ENCODE results near the gene OOSP4A. TPM values are rescaled to one million over a fixed set of nuclear protein-coding genes. Genes with fewer than 3 reads are reported as not detected.

OOSP4A gene
- total and polyA plus RNA-seq, 10 of the 15 experiments (the other 5 are each of a cell fraction or from before 2014, with no cell fraction given) = not detected

GRCh38 chr11:60018058-60018457 lies 54.2 kb downstream of the OOSP4A start (continued):
- no peak for TF ChIP-seq RAD51 (IDR thresholded peaks at IDR 0.05)
- no peak for TF ChIP-seq SMARCA5 (IDR thresholded peaks at IDR 0.05)
- no peak for TF ChIP-seq MLLT1 (IDR thresholded peaks at IDR 0.05)

Other genes with a start within 250 kb of the OOSP4A start
Only the 7 nearest of the 11 such genes appear.
- not detected in 2 replicates for gene CBLIF, start 118.5 kb upstream of the OOSP4A start, total RNA-seq (2014; rRNA removed)
- gene CBLIF, start 118.5 kb upstream of the OOSP4A start, total RNA-seq (2014; rRNA removed; fragmentation: Illumina TruSeq; extraction: Trizol) = not detected in 2 replicates
- not detected in 2 replicates for gene CBLIF, start 118.5 kb upstream of the OOSP4A start, total RNA-seq (2021)
- gene CBLIF, start 118.5 kb upstream of the OOSP4A start, polyA plus RNA-seq (2011; rRNA removed) = not detected in 2 replicates
- gene CBLIF, start 118.5 kb upstream of the OOSP4A start, polyA plus RNA-seq (2014; fragmentation: Illumina TruSeq; extraction: Trizol) = not detected in 2 replicates
- not detected for gene CBLIF, start 118.5 kb upstream of the OOSP4A start, polyA plus RNA-seq (2014; fragmentation: Nextera tagmentation; extraction: Ambion mirVana)
- gene CBLIF, start 118.5 kb upstream of the OOSP4A start, polyA plus RNA-seq (2014; rRNA removed) = not detected in 2 replicates
- gene CBLIF, start 118.5 kb upstream of the OOSP4A start, polyA plus RNA-seq (2016; fragmentation: Nextera tagmentation; extraction: Ambion mirVana) = not detected
- not detected in 2 replicates for gene TCN1, start 97.5 kb upstream of the OOSP4A start, total RNA-seq (2014; rRNA removed)
- gene TCN1, start 97.5 kb upstream of the OOSP4A start, total RNA-seq (2014; rRNA removed; fragmentation: Illumina TruSeq; extraction: Trizol) = not detected in 2 replicates
- not detected in 2 replicates for gene TCN1, start 97.5 kb upstream of the OOSP4A start, total RNA-seq (2021)
- gene TCN1, start 97.5 kb upstream of the OOSP4A start, polyA plus RNA-seq (2011; rRNA removed) = not detected in 2 replicates
- not detected in 2 replicates for gene TCN1, start 97.5 kb upstream of the OOSP4A start, polyA plus RNA-seq (2014; fragmentation: Illumina TruSeq; extraction: Trizol)
- not detected for gene TCN1, start 97.5 kb upstream of the OOSP4A start, polyA plus RNA-seq (2014; fragmentation: Nextera tagmentation; extraction: Ambion mirVana)
- not detected in 2 replicates for gene TCN1, start 97.5 kb upstream of the OOSP4A start, polyA plus RNA-seq (2014; rRNA removed)
- not detected for gene TCN1, start 97.5 kb upstream of the OOSP4A start, polyA plus RNA-seq (2016; fragmentation: Nextera tagmentation; extraction: Ambion mirVana)
- gene OOSP3, start 85.3 kb upstream of the OOSP4A start, total RNA-seq (2014; rRNA removed) = not detected in 2 replicates
- gene OOSP3, start 85.3 kb upstream of the OOSP4A start, total RNA-seq (2014; rRNA removed; fragmentation: Illumina TruSeq; extraction: Trizol) = not detected in 2 replicates
- not detected in 2 replicates for gene OOSP3, start 85.3 kb upstream of the OOSP4A start, total RNA-seq (2021)
- gene OOSP3, start 85.3 kb upstream of the OOSP4A start, polyA plus RNA-seq (2011; rRNA removed) = not detected in 2 replicates
- gene OOSP3, start 85.3 kb upstream of the OOSP4A start, polyA plus RNA-seq (2014; fragmentation: Illumina TruSeq; extraction: Trizol) = not detected in 2 replicates
- gene OOSP3, start 85.3 kb upstream of the OOSP4A start, polyA plus RNA-seq (2014; fragmentation: Nextera tagmentation; extraction: Ambion mirVana) = under 1 TPM in 1 of 2 experiments, not detected in 1; 0.07 TPM
- gene OOSP3, start 85.3 kb upstream of the OOSP4A start, polyA plus RNA-seq (2014; rRNA removed) = not detected in 2 replicates
- not detected for gene OOSP3, start 85.3 kb upstream of the OOSP4A start, polyA plus RNA-seq (2016; fragmentation: Nextera tagmentation; extraction: Ambion mirVana)
- not detected in 2 replicates for gene OOSP1, start 25.6 kb upstream of the OOSP4A start, total RNA-seq (2014; rRNA removed)
- gene OOSP1, start 25.6 kb upstream of the OOSP4A start, total RNA-seq (2014; rRNA removed; fragmentation: Illumina TruSeq; extraction: Trizol) = not detected in 2 replicates
- not detected in 2 replicates for gene OOSP1, start 25.6 kb upstream of the OOSP4A start, total RNA-seq (2021)
- gene OOSP1, start 25.6 kb upstream of the OOSP4A start, polyA plus RNA-seq (2011; rRNA removed) = not detected in 2 replicates
- not detected in 2 replicates for gene OOSP1, start 25.6 kb upstream of the OOSP4A start, polyA plus RNA-seq (2014; fragmentation: Illumina TruSeq; extraction: Trizol)
- gene OOSP1, start 25.6 kb upstream of the OOSP4A start, polyA plus RNA-seq (2014; fragmentation: Nextera tagmentation; extraction: Ambion mirVana) = not detected
- not detected in 2 replicates for gene OOSP1, start 25.6 kb upstream of the OOSP4A start, polyA plus RNA-seq (2014; rRNA removed)
- not detected for gene OOSP1, start 25.6 kb upstream of the OOSP4A start, polyA plus RNA-seq (2016; fragmentation: Nextera tagmentation; extraction: Ambion mirVana)
- not detected in 2 replicates for gene OOSP4B, start 53.1 kb downstream of the OOSP4A start, total RNA-seq (2014; rRNA removed)
- not detected in 2 replicates for gene OOSP4B, start 53.1 kb downstream of the OOSP4A start, total RNA-seq (2014; rRNA removed; fragmentation: Illumina TruSeq; extraction: Trizol)
- gene OOSP4B, start 53.1 kb downstream of the OOSP4A start, total RNA-seq (2021) = not detected in 2 replicates
- not detected in 2 replicates for gene OOSP4B, start 53.1 kb downstream of the OOSP4A start, polyA plus RNA-seq (2011; rRNA removed)
- not detected in 2 replicates for gene OOSP4B, start 53.1 kb downstream of the OOSP4A start, polyA plus RNA-seq (2014; fragmentation: Illumina TruSeq; extraction: Trizol)
- not detected for gene OOSP4B, start 53.1 kb downstream of the OOSP4A start, polyA plus RNA-seq (2014; fragmentation: Nextera tagmentation; extraction: Ambion mirVana)
- not detected in 2 replicates for gene OOSP4B, start 53.1 kb downstream of the OOSP4A start, polyA plus RNA-seq (2014; rRNA removed)
- not detected for gene OOSP4B, start 53.1 kb downstream of the OOSP4A start, polyA plus RNA-seq (2016; fragmentation: Nextera tagmentation; extraction: Ambion mirVana)
- gene OOSP2, start 76.4 kb downstream of the OOSP4A start, total RNA-seq (2014; rRNA removed) = not detected in 2 replicates
- not detected in 2 replicates for gene OOSP2, start 76.4 kb downstream of the OOSP4A start, total RNA-seq (2014; rRNA removed; fragmentation: Illumina TruSeq; extraction: Trizol)
- not detected in 2 replicates for gene OOSP2, start 76.4 kb downstream of the OOSP4A start, total RNA-seq (2021)
- gene OOSP2, start 76.4 kb downstream of the OOSP4A start, polyA plus RNA-seq (2011; rRNA removed) = not detected in 2 replicates
- gene OOSP2, start 76.4 kb downstream of the OOSP4A start, polyA plus RNA-seq (2014; fragmentation: Illumina TruSeq; extraction: Trizol) = not detected in 2 replicates
- gene OOSP2, start 76.4 kb downstream of the OOSP4A start, polyA plus RNA-seq (2014; fragmentation: Nextera tagmentation; extraction: Ambion mirVana) = not detected
- gene OOSP2, start 76.4 kb downstream of the OOSP4A start, polyA plus RNA-seq (2014; rRNA removed) = not detected in 2 replicates
- gene OOSP2, start 76.4 kb downstream of the OOSP4A start, polyA plus RNA-seq (2016; fragmentation: Nextera tagmentation; extraction: Ambion mirVana) = not detected
- not detected in 2 replicates for gene MS4A3, start 92.6 kb downstream of the OOSP4A start, total RNA-seq (2014; rRNA removed)
- gene MS4A3, start 92.6 kb downstream of the OOSP4A start, total RNA-seq (2014; rRNA removed; fragmentation: Illumina TruSeq; extraction: Trizol) = not detected in 2 replicates
- 0.13 TPM in 1 of 2 replicates, not detected in the other for gene MS4A3, start 92.6 kb downstream of the OOSP4A start, total RNA-seq (2021)
- gene MS4A3, start 92.6 kb downstream of the OOSP4A start, polyA plus RNA-seq (2011; rRNA removed) = not detected in 2 replicates
- not detected in 2 replicates for gene MS4A3, start 92.6 kb downstream of the OOSP4A start, polyA plus RNA-seq (2014; fragmentation: Illumina TruSeq; extraction: Trizol)
- gene MS4A3, start 92.6 kb downstream of the OOSP4A start, polyA plus RNA-seq (2014; fragmentation: Nextera tagmentation; extraction: Ambion mirVana) = not detected
- not detected in 2 replicates for gene MS4A3, start 92.6 kb downstream of the OOSP4A start, polyA plus RNA-seq (2014; rRNA removed)
- not detected for gene MS4A3, start 92.6 kb downstream of the OOSP4A start, polyA plus RNA-seq (2016; fragmentation: Nextera tagmentation; extraction: Ambion mirVana)

Measured in GM12878 (cell line).